HG03342 (cell line): ENCODE data around the gene SWI5.
A peak's percentile ranks its signal among the peaks of the same experiment; 100 is the strongest.

Experiments used
- ATAC-seq: cut with Tn5 transposase; IDR thresholded peaks from one replicate; pipeline ENCODE4 v1.9.1; 2021; ENCODE audit warnings: mild to moderate bottlenecking, moderate library complexity; ENCODE audit not compliant: unreplicated experiment

SWI5 gene

DNA sequence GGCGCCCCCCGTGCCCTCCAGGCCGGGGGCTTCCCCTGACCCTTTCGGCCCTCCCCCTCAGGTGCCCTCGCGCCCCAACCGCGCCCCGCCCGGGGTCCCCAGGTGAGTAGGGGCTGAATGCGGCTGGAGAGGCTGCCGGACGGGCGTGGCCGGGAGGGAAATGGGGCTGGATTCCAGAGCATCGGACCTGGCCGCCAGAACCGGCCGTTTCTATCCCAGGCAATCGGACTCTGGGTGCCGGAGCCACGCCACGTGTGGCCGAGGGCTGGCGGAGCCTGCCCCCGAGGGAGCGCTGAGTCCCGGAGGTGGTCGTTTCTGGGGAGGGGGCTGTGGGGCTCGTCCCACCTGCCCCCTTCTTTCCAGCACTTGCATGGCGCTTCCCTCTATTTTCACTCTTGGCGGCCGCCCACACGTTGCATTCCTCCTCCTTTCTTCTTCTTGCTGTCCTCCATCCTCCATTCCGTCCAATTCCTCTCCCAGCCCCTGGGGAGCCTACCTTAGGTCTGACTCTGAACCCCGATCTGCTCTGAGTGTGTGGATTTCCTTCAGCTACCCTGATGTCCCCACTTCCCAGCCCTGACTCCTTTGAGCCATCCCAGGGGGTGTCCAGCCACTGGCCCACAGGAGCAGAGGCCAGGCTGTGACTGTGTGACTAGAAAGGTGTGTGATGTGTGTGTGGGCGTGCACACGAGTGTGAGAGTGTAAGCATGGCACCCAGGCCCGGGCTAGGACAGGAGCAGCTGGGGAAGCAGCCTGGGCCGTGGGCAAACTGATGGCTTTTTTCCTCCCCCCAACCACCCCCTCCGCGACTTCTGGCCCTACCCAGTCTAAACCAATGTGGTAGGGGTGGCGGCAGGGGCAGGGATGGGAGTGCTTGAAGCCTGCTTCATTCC lies 25.0 kb upstream of the SWI5 start:
- peak; percentile 10 for ATAC-seq

GRCh38 chr9:128251732-128252100 lies 24.4 kb upstream of the SWI5 start:
- no peak for ATAC-seq

GRCh38 chr9:128252317-128253139 lies 23.5 kb upstream of the SWI5 start:
- ATAC-seq = no peak

- ATAC-seq = no peak
Measured at GRCh38 chr9:128253140-128253990, 22.7 kb upstream of the SWI5 start.

GRCh38 chr9:128253991-128254346 lies 22.1 kb upstream of the SWI5 start:
- no peak for ATAC-seq

- ATAC-seq = no peak
Measured at GRCh38 chr9:128254362-128254761, 21.7 kb upstream of the SWI5 start.

- no peak for ATAC-seq
Measured at GRCh38 chr9:128254855-128255759, 21.0 kb upstream of the SWI5 start.

DNA sequence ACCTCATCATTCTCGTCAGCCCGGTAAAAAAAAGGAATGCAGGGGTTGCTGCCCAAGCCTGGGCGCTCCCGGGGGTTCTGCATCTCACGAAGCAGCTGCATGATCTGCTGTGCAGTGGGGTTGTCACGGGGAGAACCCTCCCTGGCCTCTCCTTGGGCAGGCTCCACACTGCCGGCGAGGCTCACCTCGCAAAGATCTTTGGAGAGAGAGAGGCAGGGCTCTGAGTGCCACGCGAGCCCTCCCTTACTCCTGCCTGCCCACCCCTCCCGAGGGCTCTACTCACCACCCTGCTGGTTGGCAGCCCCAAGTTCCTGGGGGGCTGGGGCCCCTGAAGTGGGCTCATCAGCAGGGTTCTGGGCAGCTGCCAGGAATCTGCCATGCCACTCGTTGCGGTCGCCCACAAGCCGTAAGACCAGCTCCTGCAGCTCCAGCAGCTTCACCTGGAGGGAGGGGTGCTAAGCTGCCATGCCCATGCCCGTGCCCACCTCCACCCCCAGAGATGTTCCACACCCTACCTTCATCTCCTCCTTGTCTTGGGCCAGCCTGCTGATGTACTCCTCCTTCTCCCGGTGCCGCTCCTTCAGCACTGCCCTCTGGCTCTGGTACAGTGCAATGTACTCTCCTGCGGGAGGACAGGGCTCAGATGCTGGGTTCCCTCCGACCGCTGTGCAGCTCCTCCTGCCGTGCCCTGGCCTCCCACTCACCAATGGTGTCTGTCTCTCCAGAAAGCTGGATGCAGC lies 18.8 kb upstream of the SWI5 start:
- ATAC-seq = no peak

DNA sequence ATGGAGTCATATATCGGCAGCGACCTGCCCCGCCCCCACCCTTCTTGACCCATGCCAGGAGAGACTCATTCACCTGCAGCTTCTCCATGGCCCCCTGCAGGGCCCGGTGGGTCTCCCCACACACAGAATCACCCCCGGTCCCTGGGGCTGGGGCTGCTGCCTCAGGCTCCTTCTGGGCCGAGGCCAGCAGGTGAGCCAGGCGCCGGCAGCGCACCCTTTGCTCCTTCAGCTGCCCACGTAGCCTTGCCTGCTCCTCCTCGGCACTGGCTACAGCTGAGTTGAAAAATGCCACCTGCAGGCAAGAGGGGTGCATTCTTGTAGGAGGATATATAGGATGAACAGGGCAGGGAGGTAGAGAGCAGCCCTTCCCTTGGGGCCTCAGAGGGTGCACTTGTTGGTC lies 18.2 kb upstream of the SWI5 start:
- ATAC-seq = no peak

DNA sequence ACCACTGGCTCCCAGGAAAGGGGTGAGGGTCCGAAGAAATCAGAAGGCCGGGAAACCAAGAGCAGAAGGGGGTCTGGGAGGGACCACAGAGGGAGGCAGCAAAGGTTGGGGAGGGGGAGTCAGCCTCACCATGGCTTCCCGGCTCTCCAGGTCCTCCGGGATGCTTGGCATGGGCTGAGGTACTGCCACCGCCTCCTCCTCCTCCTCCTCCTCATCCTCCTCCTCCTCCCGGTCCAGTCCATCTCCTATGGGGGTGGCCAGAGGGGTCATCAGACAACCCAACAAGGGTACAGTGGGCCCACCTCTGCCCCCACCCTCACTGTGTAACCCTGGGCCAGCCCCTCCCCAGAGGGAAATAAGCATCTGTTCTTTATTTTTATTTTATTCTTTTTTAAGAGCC lies 17.8 kb upstream of the SWI5 start:
- ATAC-seq = no peak

DNA sequence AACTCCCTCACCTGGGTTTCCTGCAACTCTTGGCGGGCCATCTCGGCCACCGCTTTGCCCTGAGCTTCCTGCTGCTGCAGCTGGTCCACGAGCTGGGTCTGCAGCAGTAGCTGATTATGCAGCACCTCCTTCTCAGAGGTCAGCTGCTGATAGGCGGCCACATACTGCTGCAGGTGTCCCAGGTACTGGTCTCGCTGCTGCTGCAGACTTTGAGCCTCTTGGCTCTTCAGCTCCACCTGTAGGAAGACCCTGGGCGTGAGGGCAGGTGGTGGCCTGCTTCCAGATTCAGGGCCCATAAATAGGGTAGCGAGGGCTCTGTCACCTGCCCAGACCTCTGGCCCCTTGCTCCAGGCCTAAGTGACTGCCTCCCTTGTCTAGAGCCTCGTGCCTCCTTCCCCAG lies 16.9 kb upstream of the SWI5 start:
- ATAC-seq = no peak

DNA sequence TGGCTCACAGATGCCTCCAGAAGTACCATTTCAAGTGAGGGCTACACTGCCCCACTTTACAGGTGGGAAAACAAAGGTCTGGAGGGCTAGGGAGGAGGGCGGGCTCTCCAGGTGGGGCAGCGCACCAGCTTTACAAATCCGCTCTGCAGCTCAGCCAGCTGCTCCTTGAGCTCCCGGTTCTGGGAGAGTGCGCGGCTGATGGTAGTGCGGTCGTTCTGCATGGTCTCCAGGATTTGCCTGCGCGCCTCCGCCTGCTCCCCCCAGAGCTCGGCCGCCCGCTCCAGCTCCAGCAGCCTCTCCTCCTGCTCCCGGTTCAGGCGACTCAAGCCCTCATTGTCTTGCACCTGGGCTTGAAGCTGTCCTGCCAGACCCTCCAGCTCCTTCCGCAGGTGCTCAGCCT lies 15.7 kb upstream of the SWI5 start:
- ATAC-seq = no peak

DNA sequence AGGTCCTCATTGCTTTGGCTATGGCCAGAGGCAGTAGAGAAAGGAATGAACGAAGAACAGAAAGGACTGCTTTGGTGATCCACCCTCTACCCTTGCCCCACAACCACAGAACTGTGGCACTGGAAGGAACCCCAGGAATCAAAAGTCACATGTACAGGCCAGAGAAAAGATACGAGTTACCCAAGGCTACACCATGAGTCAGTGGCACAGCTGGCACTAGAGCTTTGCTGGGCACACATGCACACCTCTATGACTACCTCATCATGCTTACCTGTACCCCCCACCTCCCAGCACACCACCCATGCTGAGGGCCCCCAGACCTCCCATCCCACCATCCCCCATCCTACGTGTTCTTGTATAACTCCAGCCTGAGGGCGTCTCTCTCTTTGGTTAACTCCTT lies 13.4 kb upstream of the SWI5 start:
- ATAC-seq = no peak

GRCh38 chr9:128265348-128265847 lies 10.7 kb upstream of the SWI5 start:
- no peak for ATAC-seq

DNA sequence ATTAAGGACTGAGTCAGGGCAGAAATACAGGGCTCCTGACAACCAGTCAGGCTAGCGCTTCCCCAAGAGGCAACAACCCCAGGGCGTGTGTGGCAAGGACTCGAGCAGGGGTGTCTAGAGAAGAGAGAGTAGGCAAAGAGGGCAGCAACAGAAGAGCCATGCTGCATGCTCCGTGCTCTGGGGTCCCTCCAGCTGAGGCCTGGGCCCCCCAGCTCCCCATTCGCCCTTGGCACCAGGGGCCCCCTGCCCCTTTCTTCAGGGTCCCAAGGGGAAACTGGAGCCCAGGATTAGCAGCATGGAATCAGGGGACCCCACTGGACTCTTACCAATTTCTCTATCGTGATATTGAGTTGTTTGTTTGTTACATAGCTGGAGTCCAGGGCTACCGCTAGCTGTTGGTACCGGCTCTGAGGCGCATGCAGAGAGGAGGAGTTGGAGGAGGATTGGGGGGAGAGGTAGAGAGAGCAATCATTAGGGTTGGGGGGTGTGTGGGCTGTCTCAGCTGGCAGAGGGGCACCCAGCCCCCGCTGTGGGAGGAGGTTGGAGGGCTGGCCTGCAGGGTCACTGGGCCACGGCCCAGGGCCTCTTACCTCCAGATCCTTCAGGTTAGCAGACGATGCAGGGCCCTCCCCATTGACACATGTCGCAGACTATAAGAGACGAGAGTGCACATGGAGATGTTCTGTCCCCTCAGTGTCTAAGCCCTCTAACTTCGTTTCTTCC lies 9.0 kb upstream of the SWI5 start:
- no peak for ATAC-seq

- no peak for ATAC-seq
Measured at GRCh38 chr9:128271112-128271511, 5.0 kb upstream of the SWI5 start.

DNA sequence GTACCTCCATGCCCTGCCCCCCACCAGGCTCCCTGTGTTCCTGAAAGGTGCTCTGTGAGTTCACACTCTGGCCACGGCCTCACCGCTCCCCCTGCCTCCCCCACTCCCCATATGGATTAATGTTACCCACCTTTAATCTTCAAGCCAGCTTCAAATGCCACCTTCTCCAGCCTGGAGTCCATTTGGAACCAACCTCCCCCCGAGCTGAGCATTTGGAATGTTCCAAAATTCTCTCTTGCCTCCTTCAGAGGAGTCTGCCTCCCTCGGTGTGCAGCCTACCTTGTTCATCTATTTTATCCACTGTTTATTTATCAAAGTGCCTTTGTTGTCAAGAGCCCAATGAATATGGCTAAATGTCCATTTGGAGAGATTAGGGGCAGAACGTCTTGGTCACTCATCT lies 4.6 kb upstream of the SWI5 start:
- no peak for ATAC-seq

DNA sequence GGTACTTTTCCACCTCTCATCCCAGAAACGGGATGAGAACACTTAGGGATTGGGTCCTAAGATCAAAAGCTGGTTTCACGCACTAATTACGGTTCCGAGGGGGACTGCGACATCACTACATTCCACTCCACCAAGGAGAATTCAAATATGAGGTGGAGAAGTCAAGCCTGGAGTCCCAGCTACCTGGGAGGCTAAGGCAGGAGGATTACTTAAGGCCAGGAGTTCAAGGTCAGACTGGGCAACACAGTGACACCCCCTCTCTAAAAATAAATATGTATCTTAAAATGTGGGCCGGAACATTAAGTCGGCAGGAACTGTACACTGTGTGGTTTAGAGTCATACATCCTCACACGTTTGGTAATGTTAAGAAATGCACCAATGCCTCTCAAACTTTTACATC lies 1.8 kb upstream of the SWI5 start:
- ATAC-seq = no peak
